K562 (cell line): Measurements from ENCODE around the gene ZNF557. TPM values are rescaled to one million over a fixed set of nuclear protein-coding genes. Genes with fewer than 3 reads are reported as not detected.
A peak's percentile ranks its signal among the peaks of the same experiment; 100 is the strongest.

Source experiments
- FIP1L1 ChIP-seq: fragments of 200-400 bp; formaldehyde crosslinking; IDR thresholded peaks from 2 replicates; pipeline ENCODE4 v1.6.1; 2018; ENCODE audit warnings: mild to moderate bottlenecking, low read depth, low read length; ENCODE audit not compliant: poor library complexity, severe bottlenecking
- HDAC2 ChIP-seq: fragments of 450-650 bp; IDR thresholded peaks from 2 replicates; pipeline ENCODE4 v1.6.1; 2016; ENCODE audit warnings: mild to moderate bottlenecking
- HINFP ChIP-seq: fragments of 450-650 bp; conservative IDR thresholded peaks from 2 replicates; pipeline ENCODE4 v1.6.1; 2016; ENCODE audit warnings: missing genetic modification characterization, low read depth, mild to moderate bottlenecking, control low read depth, missing compliant biosample characterization
- HMG20A ChIP-seq: fragments of 450-650 bp; formaldehyde crosslinking; conservative IDR thresholded peaks from 2 replicates; pipeline ENCODE4 v1.4.0; 2020; ENCODE audit warnings: mild to moderate bottlenecking, mixed read lengths
- KHSRP ChIP-seq: fragments of 450-650 bp; IDR thresholded peaks from 2 replicates; pipeline ENCODE4 v1.6.1; 2017
- SIRT6 ChIP-seq: IDR thresholded peaks from one replicate; pipeline ENCODE4 v1.6.1; 2012; ENCODE audit warnings: low read depth, mild to moderate bottlenecking, control low read depth, inconsistent platforms, low read length, moderate library complexity
- SMAD4 ChIP-seq: fragments of 250-450 bp; sonication (Bioruptor Pico); conservative IDR thresholded peaks from 2 replicates; pipeline ENCODE4 v1.8.0; 2021; ENCODE audit warnings: inconsistent platforms, mild to moderate bottlenecking, moderate library complexity
- TEAD2 ChIP-seq: fragments of 450-650 bp; IDR thresholded peaks from 2 replicates; pipeline ENCODE4 v1.6.1; 2016; ENCODE audit warnings: missing genetic modification characterization, control low read depth, missing compliant biosample characterization
- TEAD4 ChIP-seq, 2 experiments: sonication (generic) in 1 of 2; formaldehyde crosslinking in 1 of 2; IDR thresholded peaks; 2 replicates each; pipeline versions ENCODE4 v1.6.1 to v1.8.0; 2012 to 2022; ENCODE audit warnings: borderline replicate concordance in 1 of 2, inconsistent platforms in 1 of 2, low read length in 1 of 2, mild to moderate bottlenecking in 1 of 2, missing genetic modification reagents in 1 of 2
- THRB ChIP-seq: fragments of 450-650 bp; formaldehyde crosslinking; conservative IDR thresholded peaks from 2 replicates; pipeline ENCODE4 v1.4.0; 2022; ENCODE audit warnings: mild to moderate bottlenecking, missing genetic modification characterization
- ZEB2 ChIP-seq: fragments of 450-650 bp; IDR thresholded peaks from 2 replicates; pipeline ENCODE4 v1.6.1; 2016
- ZNF398 ChIP-seq: fragments of 250-450 bp; sonication (Bioruptor Pico); IDR thresholded peaks from 2 replicates; pipeline ENCODE4 v1.8.0; 2021; ENCODE audit warnings: moderate library complexity, mild to moderate bottlenecking, inconsistent platforms
- ZNF407 ChIP-seq: fragments of 450-650 bp; IDR thresholded peaks from 2 replicates; pipeline ENCODE4 v1.6.1; 2016; ENCODE audit warnings: low read depth
- polyA plus RNA-seq, 8 experiments: library from polyadenylated mRNA; depleted of rRNA in 4 of 8; stranded (reverse) in 5 of 8; unstranded in 3 of 8; fragments of >200 nt; fragmentation: Nextera tagmentation in 2 of 8; fragmentation: Illumina TruSeq in 1 of 8; extraction: Ambion mirVana in 2 of 8; extraction: Trizol in 1 of 8; gene quantifications; 2 replicates each; pipeline versions ENCODE4 v1.2.1 to v1.2.3, GENCODE V29; 2011 to 2014; ENCODE audit warnings: inconsistent platforms in 1 of 8, missing spikeins in 1 of 8
- total RNA-seq, 7 experiments: library from RNA; depleted of rRNA in 6 of 7; stranded (reverse); fragments of >200 nt in 6 of 7; fragmentation: Illumina TruSeq in 2 of 7; extraction: Trizol in 2 of 7; gene quantifications; 2 replicates each; pipeline versions ENCODE4 v1.2.1 to v1.2.3, GENCODE V29; 2011 to 2021; ENCODE audit warnings: low replicate concordance in 1 of 7

The ZNF557 gene
- total and polyA plus RNA-seq, 9 of the 15 experiments (the other 6 are each of a cell fraction or from before 2014, with no cell fraction given), result 2.2 to 6.6 (median 4.4) TPM

GRCh38 chr19:7069042-7069903, at the start of gene ZNF557 (continued):
- TF ChIP-seq THRB (0 out of 2 replicates have a peak, but pooled peaks have one; percentile 76), FIP1L1 (peak; percentile 30), SMAD4 (0 out of 2 replicates have a peak, but pooled peaks have one; percentile 24), ZNF398 (no peak), TEAD2 (no peak), KHSRP (no peak), HINFP (no peak), SIRT6 (no peak), HDAC2 (peak; percentile 77), ZNF407 (no peak), HMG20A (CRISPR knock-in tag) (no peak), ZEB2 (peak; percentile 36; the same call in 1 of the 2 replicates), TEAD4 (IDR thresholded peaks at IDR 0.05; ENCODE audit: low read length) (no peak), TEAD4 (CRISPR knock-in tag; IDR thresholded peaks at IDR 0.05; ENCODE audit: borderline replicate concordance) (no peak; the same call in 1 of the 2 replicates)
